ENCODE data around the gene PAK1. TPM values are rescaled to one million over a fixed set of nuclear protein-coding genes. Genes with fewer than 3 reads are reported as not detected.

Gene PAK1
- total and polyA plus RNA-seq, 2 of the 4 experiments (the other 2 are of a cell fraction), result 34.3 to 60.6 TPM

GRCh38 chr11:77406396-77406795 lies 67.5 kb downstream of the PAK1 start:
- no peaks in the 10 kb centered on the region for H3K27me3 ChIP-seq (ENCODE audit: control insufficient read depth, insufficient read depth, low read length)
- no peak overlapping the region for H3K4me2 ChIP-seq (ENCODE audit: low read depth, low read length)
- no peak overlapping the region for H2BK120ac ChIP-seq (ENCODE audit: low read depth, low read length)
- no peak overlapping the region for H3K18ac ChIP-seq (ENCODE audit: low read depth, low read length)
- H3K9ac ChIP-seq (ENCODE audit: low read depth, low read length), result no peak overlapping the region
- CTCF ChIA-PET, result no interaction called here
- peaks cover 12% of the 10 kb centered on the region for H3K4me1 ChIP-seq (ENCODE audit: control insufficient read depth, insufficient read depth, low read length)
- BruUV-seq (replicated peaks), result no TSS peak
- peaks cover 25 to 84% of the 10 kb centered on the region in 2 experiments for H3K79me1 ChIP-seq (ENCODE audit: low read depth in 1 of 2, low read length in 2 of 2)
- H2AK9ac ChIP-seq (replicated peaks; ENCODE audit: low read depth, low read length, poor library complexity), result no peak overlapping the region
- no peak overlapping the region for H2AK5ac ChIP-seq (ENCODE audit: low read depth, low read length)
- H4K5ac ChIP-seq (ENCODE audit: low read depth, low read length), result no peak overlapping the region
- WGBS, 2 experiments (ENCODE audit: extremely low coverage in 2 of 2, insufficient read length in 1 of 2), result no CpG with 5 or more reads among the region's 3 CpGs
- ATAC-seq (ENCODE audit: low read depth), result no peak
- H3K9me1 ChIP-seq (ENCODE audit: insufficient read depth, low read length), result peaks cover 13% of the 10 kb centered on the region
- TF ChIP-seq USF2 (IDR thresholded peaks at IDR 0.05; ENCODE audit: low read depth, low read length) (no peak), RCOR1 (IDR thresholded peaks at IDR 0.05; ENCODE audit: insufficient replicate concordance, low read length) (no peak), FOS (IDR thresholded peaks at IDR 0.05; ENCODE audit: low read depth, low read length) (no peak), POLR2A (IDR thresholded peaks at IDR 0.05; ENCODE audit: low read depth, low read length) (no peak), NFE2L2 (IDR thresholded peaks at IDR 0.05; ENCODE audit: low read depth, low read length) (no peak), MAZ (IDR thresholded peaks at IDR 0.05; ENCODE audit: borderline replicate concordance, low read depth, low read length) (no peak), RAD21 (IDR thresholded peaks at IDR 0.05; ENCODE audit: low read length) (no peak), CHD1 (IDR thresholded peaks at IDR 0.05; ENCODE audit: low read depth, low read length) (no peak), ELK1 (IDR thresholded peaks at IDR 0.05; ENCODE audit: borderline replicate concordance, low read depth, low read length) (no peak), MXI1 (IDR thresholded peaks at IDR 0.05; ENCODE audit: borderline replicate concordance, low read depth, low read length) (no peak), CEBPB (IDR thresholded peaks at IDR 0.05; ENCODE audit: low read depth, low read length) (no peak), MAFK (IDR thresholded peaks at IDR 0.05; ENCODE audit: low read depth, low read length) (no peak), BHLHE40 (IDR thresholded peaks at IDR 0.05; ENCODE audit: low read depth, low read length) (no peak), SMC3 (IDR thresholded peaks at IDR 0.05; ENCODE audit: low read depth, low read length) (no peak), RFX5 (IDR thresholded peaks at IDR 0.05; ENCODE audit: low read depth, low read length) (no peak)
- TF ChIP-seq, protein P1, sequence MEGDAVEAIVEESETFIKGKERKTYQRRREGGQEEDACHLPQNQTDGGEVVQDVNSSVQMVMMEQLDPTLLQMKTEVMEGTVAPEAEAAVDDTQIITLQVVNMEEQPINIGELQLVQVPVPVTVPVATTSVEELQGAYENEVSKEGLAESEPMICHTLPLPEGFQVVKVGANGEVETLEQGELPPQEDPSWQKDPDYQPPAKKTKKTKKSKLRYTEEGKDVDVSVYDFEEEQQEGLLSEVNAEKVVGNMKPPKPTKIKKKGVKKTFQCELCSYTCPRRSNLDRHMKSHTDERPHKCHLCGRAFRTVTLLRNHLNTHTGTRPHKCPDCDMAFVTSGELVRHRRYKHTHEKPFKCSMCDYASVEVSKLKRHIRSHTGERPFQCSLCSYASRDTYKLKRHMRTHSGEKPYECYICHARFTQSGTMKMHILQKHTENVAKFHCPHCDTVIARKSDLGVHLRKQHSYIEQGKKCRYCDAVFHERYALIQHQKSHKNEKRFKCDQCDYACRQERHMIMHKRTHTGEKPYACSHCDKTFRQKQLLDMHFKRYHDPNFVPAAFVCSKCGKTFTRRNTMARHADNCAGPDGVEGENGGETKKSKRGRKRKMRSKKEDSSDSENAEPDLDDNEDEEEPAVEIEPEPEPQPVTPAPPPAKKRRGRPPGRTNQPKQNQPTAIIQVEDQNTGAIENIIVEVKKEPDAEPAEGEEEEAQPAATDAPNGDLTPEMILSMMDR (conservative IDR thresholded peaks at IDR 0.05; ENCODE audit: low read depth, low read length), result no peak
- H4K91ac ChIP-seq (ENCODE audit: insufficient read depth, low read depth, low read length), result no peak overlapping the region
- POLR2A ChIA-PET (ENCODE audit: unreplicated experiment), result no interaction called here
- intact Hi-C loops (cut with micrococcal nuclease), result no loop called here
- no peak overlapping the region for H2BK5ac ChIP-seq (ENCODE audit: low read depth, low read length, poor library complexity, severe bottlenecking)
- no peak overlapping the region for H3K27ac ChIP-seq (ENCODE audit: insufficient read depth, low read length)
- in situ Hi-C loops (cut with MboI; ENCODE audit: low sequenced_read_pairs), result no loop called here
- H4K8ac ChIP-seq (ENCODE audit: low read depth in 2 of 2, low read length in 2 of 2), result no peak overlapping the region
- no peak overlapping the region for H3K56ac ChIP-seq (ENCODE audit: extremely low read depth, insufficient read depth, low read length)
- peaks cover 9% of the 10 kb centered on the region; the same call in 1 of the 2 replicates for H4K20me1 ChIP-seq (ENCODE audit: insufficient read depth, low read length)
- no peaks in the 10 kb centered on the region for H3K9me3 ChIP-seq (ENCODE audit: control insufficient read depth, insufficient read depth, low read length)
- no peak overlapping the region for H2BK20ac ChIP-seq (ENCODE audit: low read depth, low read length)
- H3K14ac ChIP-seq (replicated peaks; ENCODE audit: low read depth, low read length), result no peak overlapping the region
- dilution Hi-C loops (cut with HindIII; ENCODE audit: low sequenced_read_pairs, unreplicated experiment), result no loop called here
- H3K23ac ChIP-seq (ENCODE audit: low read depth, low read length), result 0 out of 2 replicates have a peak overlapping the region, but pooled peaks have one; percentile 11
- no peak for DNase-seq
- H3K4ac ChIP-seq (ENCODE audit: low read depth, low read length), result 0 out of 2 replicates have a peak overlapping the region, but pooled peaks have one; percentile 20
- H3K36me3 ChIP-seq (ENCODE audit: control insufficient read depth, insufficient read depth, low read length), result no peaks in the 10 kb centered on the region
- no peak overlapping the region for H3K4me3 ChIP-seq (ENCODE audit: insufficient read depth, low read depth, low read length)
- H2AFZ ChIP-seq (replicated peaks; ENCODE audit: low read length, poor library complexity), result no peak overlapping the region
- H2BK15ac ChIP-seq (ENCODE audit: low read depth, low read length), result no peak overlapping the region

Data from IMR-90 (cell line).